CD14-positive monocyte (primary cell): ENCODE results near the gene BCL2L1. TPM values are rescaled to one million over a fixed set of nuclear protein-coding genes. Genes with fewer than 3 reads are reported as not detected.

Source experiments
- DNase-seq, 3 donors: peaks; one replicate each; pipeline ENCODE4 v3.0.0-alpha.2; 2011 to 2022
- H2AFZ ChIP-seq: 2 replicates; pipeline ENCODE4 v1.6.0; 2012; ENCODE audit warnings: mild to moderate bottlenecking, low read depth, low read length, inconsistent platforms; ENCODE audit not compliant: insufficient read depth, poor library complexity, severe bottlenecking
- H3K27ac ChIP-seq, 2 donors: 1 replicate in 1 of 2; 2 replicates in 1 of 2; pipeline ENCODE4 v1.5.1; 2012 to 2013; ENCODE audit warnings: low read length in 2 of 2, control low read depth in 1 of 2, inconsistent platforms in 1 of 2, low read depth in 1 of 2, mild to moderate bottlenecking in 1 of 2
- H3K27me3 ChIP-seq, 2 donors: one replicate each; pipeline versions ENCODE4 v1.6.0 to v1.6.1; 2011 to 2013; ENCODE audit warnings: low read length in 2 of 2; ENCODE audit not compliant: control insufficient read depth in 2 of 2, insufficient read depth in 2 of 2
- H3K36me3 ChIP-seq, 2 donors: replicated peaks in 1 of 2; 1 replicate in 1 of 2; 2 replicates in 1 of 2; pipeline versions ENCODE4 v1.5.1 to v1.6.1; 2012 to 2013; ENCODE audit warnings: low read length in 2 of 2, control low read depth in 1 of 2, inconsistent platforms in 1 of 2, mild to moderate bottlenecking in 1 of 2; ENCODE audit not compliant: insufficient read depth in 2 of 2, control insufficient read depth in 1 of 2
- H3K4me1 ChIP-seq, 2 donors: 1 replicate in 1 of 2; 2 replicates in 1 of 2; pipeline versions ENCODE4 v1.5.1 to v1.6.1; 2012 to 2013; ENCODE audit warnings: low read length in 2 of 2, control low read depth in 1 of 2, inconsistent platforms in 1 of 2, mild to moderate bottlenecking in 1 of 2, moderate library complexity in 1 of 2; ENCODE audit not compliant: insufficient read depth in 2 of 2, control insufficient read depth in 1 of 2
- H3K4me2 ChIP-seq: replicated peaks from 2 replicates; pipeline ENCODE3; 2012; ENCODE audit warnings: low read length, moderate library complexity, mild to moderate bottlenecking; ENCODE audit not compliant: poor library complexity, severe bottlenecking; ENCODE audit errors: extremely low read depth
- H3K4me3 ChIP-seq, 3 experiments: fragments of 200-600 bp in 1 of 3; sonication (generic) in 1 of 3; replicated peaks in 1 of 3; 1 replicate in 2 of 3; 2 replicates in 1 of 3; pipeline ENCODE4 v1.5.1; 2011 to 2013; ENCODE audit warnings: low read length in 3 of 3, mild to moderate bottlenecking in 3 of 3, control low read depth in 2 of 3, low read depth in 2 of 3, inconsistent platforms in 1 of 3, moderate library complexity in 1 of 3
- H3K79me2 ChIP-seq: 2 replicates; pipeline ENCODE4 v1.6.0; 2012; ENCODE audit warnings: mild to moderate bottlenecking, control low read depth, inconsistent platforms, low read length, moderate library complexity; ENCODE audit not compliant: insufficient read depth
- H3K9ac ChIP-seq: 2 replicates; pipeline ENCODE4 v1.6.0; 2017; ENCODE audit warnings: low read length, mild to moderate bottlenecking; ENCODE audit not compliant: insufficient read depth, poor library complexity, severe bottlenecking
- H3K9me3 ChIP-seq, 2 donors: replicated peaks in 1 of 2; 1 replicate in 1 of 2; 2 replicates in 1 of 2; pipeline versions ENCODE4 v1.5.1 to v1.6.1; 2012 to 2013; ENCODE audit warnings: low read length in 2 of 2, control low read depth in 1 of 2; ENCODE audit not compliant: control insufficient read depth in 1 of 2, insufficient read depth in 1 of 2
- H4K20me1 ChIP-seq: 2 replicates; pipeline ENCODE4 v1.6.0; 2012; ENCODE audit warnings: mild to moderate bottlenecking, low read length, control low read depth, moderate library complexity; ENCODE audit not compliant: insufficient read depth
- H3K27ac Mint-ChIP-seq, 7 donors: one replicate each; pipeline ENCODE4 v1.8.0; 2020; ENCODE audit warnings: mild to moderate bottlenecking in 7 of 7, mixed read lengths in 7 of 7, moderate library complexity in 6 of 7, inconsistent platforms in 2 of 7
- H3K27me3 Mint-ChIP-seq, 3 donors: one replicate each; pipeline ENCODE4 v1.8.0; 2021 to 2022; ENCODE audit warnings: low read depth in 3 of 3, mild to moderate bottlenecking in 3 of 3, mixed read lengths in 3 of 3, moderate library complexity in 3 of 3, inconsistent platforms in 1 of 3
- H3K36me3 Mint-ChIP-seq, 2 donors: one replicate each; pipeline ENCODE4 v1.8.0; 2020; ENCODE audit warnings: mixed read lengths in 2 of 2, inconsistent platforms in 1 of 2, mild to moderate bottlenecking in 1 of 2
- H3K4me1 Mint-ChIP-seq: one replicate; pipeline ENCODE4 v1.8.0; 2020; ENCODE audit warnings: mild to moderate bottlenecking, mixed read lengths
- H3K4me3 Mint-ChIP-seq, 2 donors: one replicate each; pipeline ENCODE4 v1.8.0; 2020; ENCODE audit warnings: mild to moderate bottlenecking in 2 of 2, mixed read lengths in 2 of 2, moderate library complexity in 1 of 2
- H3K9me3 Mint-ChIP-seq, 7 donors: one replicate each; pipeline ENCODE4 v1.8.0; 2020 to 2022; ENCODE audit warnings: mixed read lengths in 7 of 7, mild to moderate bottlenecking in 6 of 7, moderate library complexity in 6 of 7, inconsistent platforms in 2 of 7
- WGBS: methylation state at CpG from one replicate; pipeline ENCODE4 v1.1.5; 2013; ENCODE audit warnings: missing lambda C conversion rate; ENCODE audit not compliant: insufficient coverage; 5-methylcytosine and 5-hydroxymethylcytosine counted together
- intact Hi-C, 2 donors: fragments of 100-400 bp; cut with micrococcal nuclease; formaldehyde crosslinking; loops; one replicate each; pipeline versions ENCODE4 v1.15.0 to v1.15.1; 2023
- polyA plus RNA-seq, 3 donors: library from polyadenylated mRNA; depleted of rRNA in 1 of 3; unstranded in 2 of 3; stranded (reverse) in 1 of 3; fragments of 300-500 nt in 2 of 3; fragments of >200 nt in 1 of 3; fragmentation: Illumina TruSeq in 2 of 3; gene quantifications; 1 replicate in 2 of 3; 2 replicates in 1 of 3; pipeline ENCODE4 v1.2.3, GENCODE V29; 2012 to 2021
- TF ChIP-seq, protein P1 (sequence below): fragments of 200-600 bp; IDR thresholded peaks from one replicate; pipeline ENCODE4 v1.8.0; 2022; ENCODE audit warnings: antibody characterized with exemption, mild to moderate bottlenecking

BCL2L1 gene
- polyA plus RNA-seq, 3 donors, result 12.4 to 16.8 (median 14.3) TPM

DNA sequence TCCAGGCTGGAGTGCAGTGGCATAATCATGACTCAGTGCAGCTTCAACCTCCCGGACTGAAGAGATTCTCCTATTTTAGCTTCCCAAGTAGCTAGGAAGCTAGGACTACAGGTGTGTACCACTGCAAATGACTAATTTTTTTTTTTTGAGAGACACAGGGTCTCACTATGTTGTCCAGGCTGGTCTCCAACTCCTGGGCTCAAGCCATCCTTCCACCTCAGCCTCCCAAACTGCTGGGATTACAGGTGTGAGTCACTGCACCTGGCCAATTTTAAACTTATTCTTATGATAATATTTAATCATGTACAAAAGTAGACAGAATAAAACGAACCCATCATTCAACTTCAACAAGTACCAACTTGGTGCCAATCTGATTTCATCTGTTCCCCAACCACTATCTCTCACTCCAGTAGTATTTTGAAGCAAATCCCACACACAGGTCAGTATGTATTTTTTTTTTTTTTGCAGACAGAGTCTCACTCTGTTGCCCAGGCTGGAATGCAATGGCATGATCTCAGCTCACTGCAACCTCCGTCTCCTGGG lies 32.5 kb downstream of the BCL2L1 start:
- Histone ChIP-seq H2AFZ (no peak overlapping the region), H3K36me3 (peaks cover 31 to 59% of the 10 kb centered on the region in 2 donors), H3K27ac (no peak overlapping the region), H3K79me2 (peaks cover 8% of the 10 kb centered on the region), H4K20me1 (peaks cover 34% of the 10 kb centered on the region), H3K4me3 (no peak overlapping the region), H3K9ac (no peak overlapping the region), H3K9me3 (no peaks in the 10 kb centered on the region), H3K4me2 (no peak overlapping the region), H3K4me1 (no peaks in the 10 kb centered on the region), H3K27me3 (no peaks in the 10 kb centered on the region)
- no peak overlapping the region for H3K27ac Mint-ChIP-seq
- no peak for DNase-seq
- WGBS, result 100% methylated on average over 1 of the region's 3 CpGs
- peaks cover 42 to 72% of the 10 kb centered on the region in 2 donors for H3K36me3 Mint-ChIP-seq
- peaks cover 10% of the 10 kb centered on the region for H3K4me1 Mint-ChIP-seq
- no peak overlapping the region for H3K4me3 Mint-ChIP-seq
- intact Hi-C loops, result no loop called here
- H3K9me3 Mint-ChIP-seq, result no peaks in the 10 kb centered on the region
- TF ChIP-seq, protein P1, sequence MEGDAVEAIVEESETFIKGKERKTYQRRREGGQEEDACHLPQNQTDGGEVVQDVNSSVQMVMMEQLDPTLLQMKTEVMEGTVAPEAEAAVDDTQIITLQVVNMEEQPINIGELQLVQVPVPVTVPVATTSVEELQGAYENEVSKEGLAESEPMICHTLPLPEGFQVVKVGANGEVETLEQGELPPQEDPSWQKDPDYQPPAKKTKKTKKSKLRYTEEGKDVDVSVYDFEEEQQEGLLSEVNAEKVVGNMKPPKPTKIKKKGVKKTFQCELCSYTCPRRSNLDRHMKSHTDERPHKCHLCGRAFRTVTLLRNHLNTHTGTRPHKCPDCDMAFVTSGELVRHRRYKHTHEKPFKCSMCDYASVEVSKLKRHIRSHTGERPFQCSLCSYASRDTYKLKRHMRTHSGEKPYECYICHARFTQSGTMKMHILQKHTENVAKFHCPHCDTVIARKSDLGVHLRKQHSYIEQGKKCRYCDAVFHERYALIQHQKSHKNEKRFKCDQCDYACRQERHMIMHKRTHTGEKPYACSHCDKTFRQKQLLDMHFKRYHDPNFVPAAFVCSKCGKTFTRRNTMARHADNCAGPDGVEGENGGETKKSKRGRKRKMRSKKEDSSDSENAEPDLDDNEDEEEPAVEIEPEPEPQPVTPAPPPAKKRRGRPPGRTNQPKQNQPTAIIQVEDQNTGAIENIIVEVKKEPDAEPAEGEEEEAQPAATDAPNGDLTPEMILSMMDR, result no peak
- peaks cover 0 to 1% (median 0%) of the 10 kb centered on the region in 3 donors for H3K27me3 Mint-ChIP-seq

DNA sequence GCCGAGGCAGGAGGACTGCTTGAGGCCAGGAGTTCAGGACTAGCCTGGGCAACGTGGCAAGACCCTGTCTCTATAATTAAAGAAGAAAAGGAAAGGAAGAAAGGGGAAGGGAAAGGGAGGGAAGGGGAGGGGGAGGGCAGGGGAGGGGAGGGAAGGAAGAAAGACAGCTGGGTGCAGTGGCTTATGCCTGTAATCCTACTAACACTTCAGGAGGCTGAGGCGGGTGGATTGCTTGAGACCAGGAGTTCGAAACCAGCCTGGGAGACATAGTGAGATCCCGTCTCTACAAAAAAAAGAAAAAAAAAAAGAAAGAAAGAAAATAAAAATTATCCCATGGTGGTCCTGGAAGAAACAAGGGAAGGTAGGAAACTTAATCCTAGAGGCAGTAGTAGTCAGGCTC lies 33.5 kb downstream of the BCL2L1 start:
- Histone ChIP-seq H3K27me3 (no peaks in the 10 kb centered on the region), H2AFZ (no peak overlapping the region), H3K79me2 (peaks cover 4% of the 10 kb centered on the region), H3K9me3 (no peaks in the 10 kb centered on the region), H3K9ac (no peak overlapping the region), H3K36me3 (peaks cover 35 to 61% of the 10 kb centered on the region in 2 donors), H3K27ac (no peak overlapping the region), H3K4me1 (no peaks in the 10 kb centered on the region), H3K4me3 (no peak overlapping the region), H3K4me2 (no peak overlapping the region), H4K20me1 (peaks cover 30% of the 10 kb centered on the region)
- Mint-ChIP-seq H3K4me1 (peaks cover 7% of the 10 kb centered on the region), H3K36me3 (peaks cover 41 to 71% of the 10 kb centered on the region in 2 donors), H3K4me3 (no peak overlapping the region), H3K27me3 (no peaks in the 10 kb centered on the region), H3K9me3 (no peaks in the 10 kb centered on the region), H3K27ac (peak overlapping the region in 2 of 7 donors; percentile 25 to 28)
- TF ChIP-seq, protein P1, result no peak
- WGBS, result 81% methylated on average over 2 of the region's 5 CpGs
- no peak for DNase-seq
- intact Hi-C loops, result no loop called here
